Astrocyte (in vitro differentiated cells and primary cell): Measurements from ENCODE around the gene BMF. TPM values are rescaled to one million over a fixed set of nuclear protein-coding genes. Genes with fewer than 3 reads are reported as not detected.

ENCODE experiments used
- DNase-seq: peaks from one replicate; pipeline ENCODE4 v3.0.0-alpha.2; 2010; ENCODE audit warnings: low read depth
- FAIRE-seq: peaks from 2 replicates; lab custom pipeline; 2011; peaks lifted over from hg19 to GRCh38; lab: Jason Lieb, UNC
- H2AFZ ChIP-seq: 2 replicates; pipeline ENCODE4 v1.6.0; 2012; ENCODE audit warnings: low read depth, low read length, inconsistent platforms
- H3K27ac ChIP-seq: 2 replicates; pipeline ENCODE4 v1.5.1; 2011; ENCODE audit warnings: low read depth, low read length, inconsistent platforms
- H3K27me3 ChIP-seq: 2 replicates; pipeline ENCODE4 v1.6.0; 2011; ENCODE audit warnings: low read length, inconsistent platforms; ENCODE audit not compliant: insufficient read depth
- H3K36me3 ChIP-seq: 2 replicates; pipeline ENCODE4 v1.5.1; 2011; ENCODE audit warnings: low read length, inconsistent platforms; ENCODE audit not compliant: insufficient read depth
- H3K4me1 ChIP-seq: 2 replicates; pipeline ENCODE4 v1.5.1; 2011; ENCODE audit warnings: low read length, inconsistent platforms; ENCODE audit not compliant: insufficient read depth
- H3K4me2 ChIP-seq: 2 replicates; pipeline ENCODE4 v1.6.0; 2012; ENCODE audit warnings: low read length, inconsistent platforms
- H3K4me3 ChIP-seq: 2 replicates; pipeline ENCODE4 v1.5.1; 2011; ENCODE audit warnings: low read depth, mild to moderate bottlenecking, low read length, inconsistent platforms; ENCODE audit not compliant: insufficient read depth
- H3K79me2 ChIP-seq: 2 replicates; pipeline ENCODE4 v1.6.0; 2012; ENCODE audit warnings: mild to moderate bottlenecking, low read length, inconsistent platforms; ENCODE audit not compliant: insufficient read depth
- H3K9ac ChIP-seq: 2 replicates; pipeline ENCODE4 v1.6.0; 2012; ENCODE audit warnings: mild to moderate bottlenecking, low read length, inconsistent platforms
- H3K9me3 ChIP-seq: 2 replicates; pipeline ENCODE4 v1.5.1; 2012; ENCODE audit warnings: low read depth, mild to moderate bottlenecking, low read length, inconsistent platforms; ENCODE audit not compliant: insufficient read depth
- H4K20me1 ChIP-seq: 2 replicates; pipeline ENCODE4 v1.6.0; 2012; ENCODE audit warnings: low read length, inconsistent platforms; ENCODE audit not compliant: insufficient read depth
- H3K27ac Mint-ChIP-seq: one replicate; pipeline ENCODE4 v1.8.0; 2021; ENCODE audit warnings: mild to moderate bottlenecking, mixed read lengths; ENCODE audit not compliant: unreplicated experiment
- H3K27me3 Mint-ChIP-seq: one replicate; pipeline ENCODE4 v1.8.0; 2021; ENCODE audit warnings: low read depth, mixed read lengths; ENCODE audit not compliant: unreplicated experiment
- H3K36me3 Mint-ChIP-seq: one replicate; pipeline ENCODE4 v1.8.0; 2021; ENCODE audit warnings: low read depth, mixed read lengths; ENCODE audit not compliant: unreplicated experiment
- H3K4me1 Mint-ChIP-seq: one replicate; pipeline ENCODE4 v1.8.0; 2021; ENCODE audit warnings: low read depth, mixed read lengths; ENCODE audit not compliant: unreplicated experiment
- H3K4me3 Mint-ChIP-seq: one replicate; pipeline ENCODE4 v1.8.0; 2021; ENCODE audit warnings: mild to moderate bottlenecking, moderate library complexity, mixed read lengths; ENCODE audit not compliant: unreplicated experiment
- H3K9me3 Mint-ChIP-seq: one replicate; pipeline ENCODE4 v1.8.0; 2021; ENCODE audit warnings: mild to moderate bottlenecking, mixed read lengths; ENCODE audit not compliant: unreplicated experiment
- EZH2 ChIP-seq: IDR thresholded peaks from 2 replicates; pipeline ENCODE4 v1.6.1; 2012; ENCODE audit warnings: mild to moderate bottlenecking, low read length, inconsistent platforms; ENCODE audit not compliant: insufficient read depth
- total RNA-seq: library from RNA; stranded (reverse); gene quantifications from 2 replicates; pipeline ENCODE4 v1.2.1, GENCODE V29; 2021
- TF ChIP-seq, protein P1 (sequence below): IDR thresholded peaks from 2 replicates; pipeline ENCODE4 v1.5.1; 2011; ENCODE audit warnings: low read depth, mild to moderate bottlenecking, inconsistent platforms, low read length, moderate library complexity; ENCODE audit not compliant: insufficient read depth

BMF gene
- total RNA-seq, 1 donor from 2014 or later = 31.8 TPM

- Mint-ChIP-seq H3K27ac (peak overlapping the region; percentile 94), H3K9me3 (no peaks in the 10 kb centered on the region), H3K4me1 (peaks cover 74% of the 10 kb centered on the region), H3K4me3 (peak overlapping the region; percentile 12), H3K27me3 (no peaks in the 10 kb centered on the region), H3K36me3 (peaks cover 13% of the 10 kb centered on the region)
- no peaks in the 10 kb centered on the region for H3K27me3 ChIP-seq
- no peak overlapping the region for H3K4me3 ChIP-seq
- peaks cover 39% of the 10 kb centered on the region for H3K4me1 ChIP-seq
- H2AFZ ChIP-seq = peak overlapping the region; percentile 19
- peak overlapping the region; percentile 67 for H3K4me2 ChIP-seq
- DNase-seq (peak; percentile 50), FAIRE-seq (no peak)
- peak overlapping the region; percentile 51 for H3K9ac ChIP-seq
- no peaks in the 10 kb centered on the region for H3K36me3 ChIP-seq
- H3K79me2 ChIP-seq = no peaks in the 10 kb centered on the region
- peak overlapping the region; percentile 38 for H3K27ac ChIP-seq
- H3K9me3 ChIP-seq = no peaks in the 10 kb centered on the region
- TF ChIP-seq, protein P1, sequence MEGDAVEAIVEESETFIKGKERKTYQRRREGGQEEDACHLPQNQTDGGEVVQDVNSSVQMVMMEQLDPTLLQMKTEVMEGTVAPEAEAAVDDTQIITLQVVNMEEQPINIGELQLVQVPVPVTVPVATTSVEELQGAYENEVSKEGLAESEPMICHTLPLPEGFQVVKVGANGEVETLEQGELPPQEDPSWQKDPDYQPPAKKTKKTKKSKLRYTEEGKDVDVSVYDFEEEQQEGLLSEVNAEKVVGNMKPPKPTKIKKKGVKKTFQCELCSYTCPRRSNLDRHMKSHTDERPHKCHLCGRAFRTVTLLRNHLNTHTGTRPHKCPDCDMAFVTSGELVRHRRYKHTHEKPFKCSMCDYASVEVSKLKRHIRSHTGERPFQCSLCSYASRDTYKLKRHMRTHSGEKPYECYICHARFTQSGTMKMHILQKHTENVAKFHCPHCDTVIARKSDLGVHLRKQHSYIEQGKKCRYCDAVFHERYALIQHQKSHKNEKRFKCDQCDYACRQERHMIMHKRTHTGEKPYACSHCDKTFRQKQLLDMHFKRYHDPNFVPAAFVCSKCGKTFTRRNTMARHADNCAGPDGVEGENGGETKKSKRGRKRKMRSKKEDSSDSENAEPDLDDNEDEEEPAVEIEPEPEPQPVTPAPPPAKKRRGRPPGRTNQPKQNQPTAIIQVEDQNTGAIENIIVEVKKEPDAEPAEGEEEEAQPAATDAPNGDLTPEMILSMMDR = no peak
- H4K20me1 ChIP-seq = no peaks in the 10 kb centered on the region
These were observed 19.5 kb downstream of the BMF start for GRCh38 chr15:40088929-40089755.

- no peak for FAIRE-seq
- Histone ChIP-seq H3K4me1 (peaks cover 37% of the 10 kb centered on the region), H4K20me1 (no peaks in the 10 kb centered on the region), H3K4me2 (peak overlapping the region; percentile 67), H2AFZ (peak overlapping the region; percentile 19), H3K27me3 (no peaks in the 10 kb centered on the region), H3K27ac (peak overlapping the region; percentile 38), H3K9ac (peak overlapping the region; percentile 51), H3K9me3 (no peaks in the 10 kb centered on the region), H3K79me2 (no peaks in the 10 kb centered on the region), H3K36me3 (no peaks in the 10 kb centered on the region), H3K4me3 (no peak overlapping the region)
- H3K4me3 Mint-ChIP-seq = no peak overlapping the region
- H3K4me1 Mint-ChIP-seq = peaks cover 77% of the 10 kb centered on the region
- no peak for TF ChIP-seq EZH2
- TF ChIP-seq, protein P1 = no peak
- peak overlapping the region; percentile 94 for H3K27ac Mint-ChIP-seq
- H3K36me3 Mint-ChIP-seq = peaks cover 10% of the 10 kb centered on the region
- DNase-seq = no peak
- H3K9me3 Mint-ChIP-seq = no peaks in the 10 kb centered on the region
- H3K27me3 Mint-ChIP-seq = no peaks in the 10 kb centered on the region
These were observed 20.4 kb downstream of the BMF start for GRCh38 chr15:40087991-40088928.
